Endodermal cell (in vitro differentiated cells): Measurements from ENCODE around the gene DNALI1. TPM values are rescaled to one million over a fixed set of nuclear protein-coding genes. Genes with fewer than 3 reads are reported as not detected.
"Not testable (repeated sequence)": the region's sequence is repeated elsewhere in the genome, so short reads cannot be mapped to it uniquely, and the experiment has no call there.

Experiments
- DNase-seq: peaks from one replicate; pipeline ENCODE4 v3.0.0-alpha.2; 2017
- H3K27ac ChIP-seq: 2 replicates; pipeline ENCODE4 v1.5.1; 2013; ENCODE audit warnings: mild to moderate bottlenecking, low read depth, low read length, moderate library complexity
- H3K27me3 ChIP-seq: 2 replicates; pipeline ENCODE4 v1.6.1; 2013; ENCODE audit warnings: mild to moderate bottlenecking, low read length, moderate library complexity; ENCODE audit not compliant: insufficient read depth, control insufficient read depth, poor library complexity, severe bottlenecking
- H3K36me3 ChIP-seq: 2 replicates; pipeline ENCODE4 v1.7.0; 2013; ENCODE audit warnings: mild to moderate bottlenecking, low read length, moderate library complexity; ENCODE audit not compliant: control insufficient read depth, insufficient read depth
- H3K4me1 ChIP-seq: one replicate; pipeline ENCODE4 v1.7.0; 2013; ENCODE audit warnings: low read length; ENCODE audit not compliant: control insufficient read depth, insufficient read depth
- H3K4me3 ChIP-seq: 2 replicates; pipeline ENCODE4 v1.5.1; 2013; ENCODE audit warnings: mild to moderate bottlenecking, low read length, moderate library complexity
- H3K9ac ChIP-seq: 2 replicates; pipeline ENCODE4 v1.6.1; 2013; ENCODE audit warnings: mild to moderate bottlenecking, low read length, moderate library complexity; ENCODE audit not compliant: poor library complexity, severe bottlenecking; ENCODE audit errors: extremely low read depth
- H3K9me3 ChIP-seq: 2 replicates; pipeline ENCODE4 v1.6.1; 2013; ENCODE audit warnings: mild to moderate bottlenecking, low read length, moderate library complexity; ENCODE audit not compliant: control insufficient read depth
- H3K27ac Mint-ChIP-seq: 2 replicates; pipeline ENCODE4 v1.8.0; 2020; ENCODE audit warnings: mixed read lengths
- H3K27me3 Mint-ChIP-seq: 2 replicates; pipeline ENCODE4 v1.8.0; 2021; ENCODE audit warnings: mild to moderate bottlenecking, mixed read lengths; ENCODE audit not compliant: insufficient read depth
- H3K36me3 Mint-ChIP-seq: 2 replicates; pipeline ENCODE4 v1.8.0; 2020; ENCODE audit warnings: low read depth, mixed read lengths
- H3K4me1 Mint-ChIP-seq: 2 replicates; pipeline ENCODE4 v1.8.0; 2020; ENCODE audit warnings: mixed read lengths
- H3K4me3 Mint-ChIP-seq: 2 replicates; pipeline ENCODE4 v1.8.0; 2020; ENCODE audit warnings: mild to moderate bottlenecking, moderate library complexity, mixed read lengths
- H3K9me3 Mint-ChIP-seq: 2 replicates; pipeline ENCODE4 v1.8.0; 2020; ENCODE audit warnings: mild to moderate bottlenecking, mixed read lengths
- CTCF ChIP-seq: fragments of 200-600 bp; sonication (generic); conservative IDR thresholded peaks from 2 replicates; pipeline ENCODE4 v1.5.0; 2021; ENCODE audit warnings: antibody characterized with exemption, mild to moderate bottlenecking
- WGBS, 2 experiments: methylation state at CpG; one replicate each; pipeline versions ENCODE4 v1.1.5 to v1.1.7; 2013; ENCODE audit warnings: missing lambda C conversion rate in 2 of 2, mixed read lengths in 1 of 2; ENCODE audit not compliant: insufficient coverage in 1 of 2, insufficient read length in 1 of 2; 5-methylcytosine and 5-hydroxymethylcytosine counted together
- total RNA-seq, 2 donors: library from RNA; stranded (reverse); fragmentation: NEBNext Ultra II Directional in 1 of 2; extraction: Animal tissue kit (Norgen Biotek cat#: 25700) in 1 of 2; gene quantifications; 2 replicates in 1 of 2; 3 replicates in 1 of 2; pipeline ENCODE4 v1.2.1, GENCODE V29; 2021

The DNALI1 gene
- total RNA-seq, 2 donors from 2014 or later: 31.5 to 39.5 TPM

- no peak overlapping the region for H3K27ac ChIP-seq
- peaks cover 43% of the 10 kb centered on the region for H3K36me3 Mint-ChIP-seq
- no peak overlapping the region for H3K9ac ChIP-seq
- peaks cover 38% of the 10 kb centered on the region for H3K36me3 ChIP-seq
- no peaks in the 10 kb centered on the region for H3K9me3 ChIP-seq
- no peaks in the 10 kb centered on the region for H3K27me3 Mint-ChIP-seq
- no peak for DNase-seq
- H3K4me1 ChIP-seq: no peaks in the 10 kb centered on the region
- TF ChIP-seq CTCF: no peak
- WGBS, 2 experiments: 93 to 94% methylated on average over 3 to 4 of the region's 4 CpGs
- H3K4me1 Mint-ChIP-seq: no peaks in the 10 kb centered on the region
- H3K4me3 Mint-ChIP-seq: no peak overlapping the region
- no peak overlapping the region for H3K27ac Mint-ChIP-seq
- no peaks in the 10 kb centered on the region for H3K27me3 ChIP-seq
- no peaks in the 10 kb centered on the region for H3K9me3 Mint-ChIP-seq
- no peak overlapping the region for H3K4me3 ChIP-seq
Measured at GRCh38 chr1:37533317-37534093, 23.2 kb upstream of the DNALI1 start.

GRCh38 chr1:37537378-37537777 is 19.4 kb upstream of the DNALI1 start:
- no peak overlapping the region for H3K4me3 ChIP-seq
- H3K4me1 ChIP-seq: no peaks in the 10 kb centered on the region
- no peak for TF ChIP-seq CTCF
- H3K9ac ChIP-seq: no peak overlapping the region
- DNase-seq: no peak
- H3K36me3 ChIP-seq: peaks cover 71% of the 10 kb centered on the region
- Mint-ChIP-seq H3K4me1 (no peaks in the 10 kb centered on the region), H3K9me3 (no peaks in the 10 kb centered on the region), H3K36me3 (peaks cover 70% of the 10 kb centered on the region), H3K27me3 (no peaks in the 10 kb centered on the region), H3K27ac (no peak overlapping the region), H3K4me3 (no peak overlapping the region)
- WGBS, 2 experiments: 93 to 100% methylated on average over 1 to 2 of the region's 2 CpGs
- no peaks in the 10 kb centered on the region for H3K9me3 ChIP-seq
- no peaks in the 10 kb centered on the region for H3K27me3 ChIP-seq
- H3K27ac ChIP-seq: no peak overlapping the region

GRCh38 chr1:37539154-37539553 is 17.6 kb upstream of the DNALI1 start:
- H3K4me3 Mint-ChIP-seq: not testable (repeated sequence)

More at GRCh38 chr1:37539154-37539553, 17.6 kb upstream of the DNALI1 start:
- not testable (repeated sequence) for H3K4me1 ChIP-seq, H3K27me3 ChIP-seq, H3K27ac Mint-ChIP-seq, H3K9me3 Mint-ChIP-seq, H3K9ac ChIP-seq, H3K27me3 Mint-ChIP-seq, DNase-seq, H3K4me1 Mint-ChIP-seq, H3K4me3 ChIP-seq, H3K27ac ChIP-seq, H3K9me3 ChIP-seq
- peaks cover 77% of the 10 kb centered on the region for H3K36me3 ChIP-seq
- 96 to 97% methylated on average over 10 of the region's 10 CpGs for WGBS, 2 experiments
- H3K36me3 Mint-ChIP-seq: peaks cover 67% of the 10 kb centered on the region
